CD4-positive, alpha-beta T cell treated with Interleukin-6 at 100 ng/mL for 8 hours (primary cell): ENCODE results near the gene NSUN7.
"Not testable (repeated sequence)": the region's sequence is repeated elsewhere in the genome, so short reads cannot be mapped to it uniquely, and the experiment has no call there.

Source experiments
- DNase-seq: peaks from one replicate; pipeline ENCODE4 v3.0.0-alpha.2; 2020; ENCODE audit warnings: mixed read lengths, low spot score

Gene NSUN7

DNA sequence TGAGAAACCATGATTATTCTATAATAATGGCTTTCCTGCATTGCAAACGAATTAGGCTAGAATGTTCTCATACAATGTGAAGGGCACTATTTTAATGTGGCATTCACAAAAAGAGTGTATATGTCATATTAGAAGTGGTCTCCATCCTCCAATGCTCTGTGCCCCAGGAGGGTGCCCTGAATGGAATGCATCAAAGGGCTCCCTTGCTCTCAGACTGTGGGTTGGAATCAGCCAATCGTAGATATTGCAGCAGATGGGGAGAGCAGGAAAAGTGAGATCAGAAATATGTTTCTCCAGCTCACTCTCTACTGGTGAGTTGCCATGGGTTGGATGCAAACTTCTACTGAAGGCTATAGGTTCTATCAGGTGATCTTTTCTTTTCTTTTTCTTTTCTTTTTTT, 11.9 kb upstream of the NSUN7 start:
- DNase-seq = no peak

DNA sequence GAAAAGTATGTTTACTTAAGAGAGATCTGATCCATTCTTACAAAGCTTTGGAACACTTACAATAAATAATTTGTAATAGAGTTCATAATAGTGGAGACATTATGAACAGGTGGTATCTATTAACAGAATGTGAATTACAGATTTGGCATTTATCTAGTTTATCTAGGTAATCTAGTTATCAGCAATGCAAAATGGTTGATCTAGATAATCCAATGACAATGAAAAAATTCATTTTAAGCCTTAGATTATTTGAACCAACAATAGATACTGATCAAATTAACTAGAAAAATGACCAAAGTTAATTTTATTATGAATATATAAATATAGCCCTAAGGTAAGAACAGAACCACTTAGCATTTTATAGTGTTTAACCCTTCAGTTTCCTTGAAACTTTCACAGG, 10.4 kb upstream of the NSUN7 start:
- no peak for DNase-seq

DNA sequence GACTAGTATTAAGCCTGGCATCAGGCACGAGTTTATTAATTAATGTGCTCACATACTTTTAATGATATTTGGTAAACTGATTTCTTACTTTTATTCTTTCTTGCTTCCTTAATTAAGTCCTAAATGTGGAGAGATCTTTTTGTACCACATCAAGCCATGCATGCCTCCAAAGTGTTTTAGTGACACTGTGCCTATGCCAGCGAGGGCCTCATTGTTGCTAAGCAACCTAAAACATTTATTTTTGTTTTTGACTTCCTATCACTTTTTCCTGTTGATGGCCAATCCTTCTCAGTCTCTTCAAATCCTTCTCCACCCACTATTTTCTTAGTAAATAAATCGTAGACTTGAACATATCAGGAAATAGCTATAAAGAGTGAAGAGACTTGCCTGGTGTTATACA, 5.5 kb upstream of the NSUN7 start:
- DNase-seq = no peak

DNA sequence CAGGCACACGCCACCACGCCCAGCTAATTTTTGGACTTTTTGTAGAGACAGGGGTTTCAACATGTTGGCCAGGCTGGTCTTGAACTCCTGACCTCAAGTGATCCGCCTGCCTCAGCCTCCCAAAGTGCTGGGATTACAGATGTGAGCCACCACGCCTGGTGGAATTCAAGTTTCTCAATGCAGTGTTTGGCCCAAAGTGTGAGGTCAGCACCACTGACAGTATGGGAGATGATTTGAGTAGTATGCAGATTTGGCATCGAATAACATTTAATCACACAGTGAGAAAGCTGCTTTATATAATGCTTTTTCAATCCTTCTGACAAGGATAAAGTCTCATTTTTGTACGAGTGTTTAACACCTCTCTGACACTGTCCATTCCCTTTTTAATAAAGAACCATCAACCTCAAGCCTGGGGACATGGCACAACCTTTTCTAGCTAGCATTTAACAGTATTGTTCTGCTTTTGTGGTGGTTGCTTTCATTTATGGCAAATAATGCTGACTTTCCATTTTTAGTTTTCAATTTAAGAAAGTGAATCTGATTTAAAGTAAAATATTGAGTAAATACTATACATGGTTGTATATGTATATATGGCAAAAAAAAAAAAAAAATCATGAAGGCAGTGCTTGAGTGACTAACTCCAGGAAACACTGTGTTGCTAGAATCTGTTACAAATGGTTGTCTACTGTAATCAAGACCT, 4.3 kb upstream of the NSUN7 start:
- DNase-seq = no peak

DNA sequence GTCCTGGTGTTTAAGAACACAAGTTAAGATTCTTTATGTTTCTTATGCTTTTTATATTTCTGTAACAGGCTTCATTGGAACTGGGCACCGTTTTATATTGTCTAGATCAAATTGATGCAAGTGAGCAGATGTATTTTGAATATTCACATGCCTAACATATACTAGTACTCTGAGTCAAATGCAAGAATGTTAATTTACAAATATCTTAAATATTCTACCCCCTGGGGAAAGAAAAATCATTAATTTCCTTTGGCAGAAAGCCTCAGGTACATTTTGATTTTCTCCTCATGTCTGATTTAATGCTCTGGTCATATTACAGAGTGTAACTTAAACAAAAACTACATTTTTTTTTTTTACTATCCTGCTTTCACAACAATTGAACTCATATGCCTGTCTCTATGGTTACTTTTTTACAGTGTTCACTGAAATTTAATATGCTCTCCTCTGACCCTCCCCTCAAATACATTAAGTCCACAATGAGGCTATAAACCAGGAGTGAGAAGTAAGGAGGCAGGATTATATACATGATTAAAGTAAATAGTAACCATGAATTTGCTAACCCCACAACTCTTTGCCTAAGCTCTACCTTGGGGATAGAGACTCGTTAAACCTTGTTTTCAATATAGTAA, 2.4 kb upstream of the NSUN7 start:
- DNase-seq = no peak

DNA sequence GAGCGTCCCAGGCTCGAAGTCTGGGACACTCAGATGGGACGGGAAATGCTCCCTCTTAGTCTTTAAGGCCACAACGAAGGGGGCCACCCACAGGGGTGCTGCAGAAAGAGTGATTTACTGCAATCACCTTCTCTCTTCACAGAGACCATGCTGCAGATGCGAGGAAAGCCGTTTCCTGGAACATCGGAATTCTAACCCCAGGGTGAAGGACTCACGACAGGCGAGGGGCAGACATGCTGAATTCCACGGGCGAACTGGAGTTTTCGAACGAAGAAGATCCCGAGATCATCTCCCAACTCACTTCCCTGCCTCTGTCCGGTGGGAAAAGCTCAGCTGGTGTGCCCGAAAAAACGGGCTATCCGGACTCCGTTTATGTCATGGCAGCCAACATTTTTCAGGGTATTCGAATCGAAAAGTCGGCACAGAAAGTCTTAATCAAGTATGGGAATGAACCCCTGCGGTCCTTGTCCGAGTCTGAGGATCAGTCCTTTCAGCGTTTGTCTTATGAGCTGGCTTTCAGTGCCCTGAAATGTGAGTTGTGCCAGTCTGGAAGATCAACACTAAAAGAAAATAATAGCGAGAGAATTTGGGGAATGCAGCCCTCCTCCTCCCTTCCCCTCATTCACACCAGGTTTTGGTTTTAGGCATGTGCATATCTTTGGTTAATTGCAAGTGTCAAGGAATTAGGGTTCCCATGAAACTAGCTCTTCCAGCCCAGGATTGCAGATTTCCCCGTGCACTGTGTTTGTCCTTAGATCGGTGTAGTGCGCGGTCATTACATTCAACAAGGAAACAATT, 905 bp downstream of the NSUN7 start:
- DNase-seq = no peak

DNA sequence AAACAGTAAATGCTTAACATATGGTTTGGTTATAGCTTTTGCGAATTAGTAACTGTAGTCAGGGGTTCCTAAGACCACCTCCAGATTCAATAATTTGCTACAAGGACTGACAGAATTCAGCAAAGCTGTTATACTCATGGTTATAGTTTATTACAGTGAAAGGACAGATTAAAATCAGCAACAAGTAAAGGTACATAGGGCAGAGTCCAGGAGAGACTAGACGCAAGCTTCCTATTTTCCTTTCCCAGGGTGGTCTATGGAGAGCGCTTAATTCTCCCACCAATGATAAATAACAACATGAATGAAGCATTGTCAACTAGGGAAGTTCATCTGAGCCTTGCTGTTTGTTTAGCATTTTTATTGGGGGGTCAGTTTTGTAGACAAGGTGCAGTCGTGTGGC, 5.9 kb downstream of the NSUN7 start:
- DNase-seq = no peak

DNA sequence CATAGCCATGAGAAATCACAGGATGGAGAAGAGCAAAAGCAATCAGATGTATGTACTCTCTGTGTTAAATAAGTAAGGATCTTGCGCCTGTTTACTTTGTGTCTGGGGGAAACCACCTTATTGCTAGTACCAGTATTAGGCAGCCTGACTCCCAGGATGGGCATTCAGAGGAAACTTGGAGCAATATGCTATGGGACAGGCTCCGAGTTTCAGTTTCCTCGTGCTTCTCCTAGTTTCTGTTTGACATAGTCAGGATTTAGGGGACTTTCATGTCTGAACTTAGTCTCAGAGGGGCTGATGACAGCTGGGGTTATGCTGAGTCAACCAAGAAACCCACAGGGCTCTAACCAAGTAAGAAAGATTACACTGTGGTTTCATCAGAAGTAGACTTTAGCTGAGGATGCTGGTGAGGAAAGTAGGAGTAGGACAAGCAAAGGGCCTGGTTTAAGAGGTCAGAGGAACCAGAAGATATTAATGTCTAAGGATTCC, 13.5 kb downstream of the NSUN7 start:
- no peak for DNase-seq

DNA sequence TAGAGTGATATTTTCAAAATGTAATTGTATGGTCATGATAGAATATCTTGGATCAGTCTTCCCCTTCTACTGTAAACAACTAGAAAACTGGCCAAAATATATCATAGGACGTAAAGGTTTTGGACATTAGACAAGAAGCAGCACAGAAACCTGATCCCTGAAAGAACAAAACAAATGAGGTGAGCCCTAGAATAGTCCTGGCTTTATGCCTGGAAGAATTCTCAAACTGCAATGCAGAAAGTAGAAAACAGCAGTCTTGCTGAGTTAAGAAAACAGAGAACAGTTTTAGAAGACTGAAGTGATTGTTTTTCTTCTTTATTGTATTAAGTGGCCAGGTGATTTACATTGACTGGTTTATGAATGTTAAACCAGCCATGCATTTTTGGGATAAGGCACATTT, 19.5 kb downstream of the NSUN7 start:
- DNase-seq = no peak

DNA sequence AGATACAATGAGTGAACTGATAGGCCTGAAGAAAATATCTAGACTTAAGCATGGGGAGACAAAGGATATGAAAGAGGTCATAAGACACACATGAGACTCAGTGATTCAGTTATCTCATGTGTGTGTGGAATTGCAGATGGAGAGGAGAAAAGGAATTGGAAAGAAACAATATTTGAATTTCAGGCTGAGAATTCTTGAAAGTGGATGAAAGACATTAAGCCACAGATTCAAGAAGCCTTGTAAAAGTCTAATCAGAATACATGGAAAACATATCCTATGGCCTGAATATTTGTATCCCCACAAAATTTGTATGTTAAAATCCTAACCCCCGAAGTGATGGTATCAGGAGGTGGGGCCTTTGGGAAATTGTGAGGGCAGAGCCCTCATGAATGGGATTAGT, 28.3 kb downstream of the NSUN7 start:
- no peak for DNase-seq

DNA sequence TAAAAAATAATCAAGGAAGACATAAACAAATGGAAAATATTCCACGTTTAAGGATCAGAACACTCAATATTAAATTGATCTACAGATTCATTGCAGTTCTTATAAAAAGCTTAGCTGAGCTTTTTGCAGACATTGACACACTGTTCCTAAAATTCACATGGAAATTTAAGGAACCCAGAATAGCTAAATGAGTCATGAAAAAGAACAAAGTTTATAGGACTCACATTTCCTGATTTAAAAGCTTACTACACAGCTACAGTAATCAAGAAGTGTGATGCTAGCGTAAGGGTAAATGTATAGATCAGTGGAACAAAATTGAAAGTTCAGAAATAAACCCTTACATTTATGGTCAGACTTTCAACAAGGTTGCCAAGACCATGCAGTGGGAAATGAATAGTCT, 33.1 kb downstream of the NSUN7 start:
- no peak for DNase-seq

DNA sequence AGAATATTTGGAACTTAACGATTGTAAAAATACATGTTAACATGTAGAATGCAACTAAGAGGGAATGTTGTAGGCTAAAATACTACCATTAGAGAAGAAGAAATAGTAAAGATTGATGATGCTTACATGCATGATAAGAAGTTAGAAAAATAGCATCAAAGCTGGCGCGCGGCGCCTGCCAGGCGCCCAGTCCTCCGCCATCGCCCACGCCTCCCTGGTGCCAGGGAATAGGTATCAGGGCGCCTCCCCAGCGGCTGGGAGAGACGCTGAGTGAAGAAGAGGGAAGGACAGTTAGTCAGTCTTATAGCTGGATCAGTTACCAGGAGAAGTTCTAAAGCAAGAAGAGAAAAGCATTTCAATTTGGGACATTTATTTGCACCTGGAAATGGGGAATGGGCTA, 36.0 kb downstream of the NSUN7 start:
- no peak for DNase-seq

DNA sequence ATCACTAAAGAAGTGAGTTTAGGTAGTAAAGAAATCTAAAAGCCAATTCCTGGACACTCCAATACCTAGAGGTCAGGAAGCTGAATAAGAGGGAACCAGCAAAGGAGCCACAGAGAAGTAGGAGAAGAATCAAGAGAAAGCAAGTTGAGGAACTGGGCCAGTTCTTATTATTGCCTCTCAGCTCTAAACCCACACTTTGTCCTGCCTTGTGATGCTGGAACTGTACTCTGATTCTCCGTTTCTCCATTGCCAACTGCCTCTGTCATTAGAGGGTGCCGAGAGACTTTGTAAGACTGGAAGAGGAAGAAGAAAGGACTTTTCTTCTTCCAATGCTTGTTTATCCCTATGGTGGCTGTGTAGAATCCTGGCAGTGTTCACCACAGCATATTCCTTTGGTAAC, 38.6 kb downstream of the NSUN7 start:
- no peak for DNase-seq

DNA sequence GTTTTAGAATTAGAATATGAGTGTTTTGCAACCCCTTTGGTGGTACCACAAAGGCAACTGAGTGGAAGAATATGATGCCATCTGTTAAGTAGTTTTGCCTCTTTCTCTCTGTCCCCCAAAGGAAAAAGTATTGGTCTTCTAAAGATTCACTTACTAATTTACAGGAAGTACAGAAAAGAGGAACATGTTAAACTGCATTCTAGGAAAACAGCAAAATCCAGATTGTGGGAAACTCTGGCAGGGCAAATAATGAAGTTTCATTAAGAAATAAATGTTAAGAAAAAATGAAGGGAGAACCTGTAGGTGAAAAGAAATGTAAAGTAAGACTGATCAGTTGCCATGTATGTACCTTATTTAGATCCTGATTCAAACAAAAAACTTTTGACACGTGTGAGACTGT, 39.3 kb downstream of the NSUN7 start:
- no peak for DNase-seq

DNA sequence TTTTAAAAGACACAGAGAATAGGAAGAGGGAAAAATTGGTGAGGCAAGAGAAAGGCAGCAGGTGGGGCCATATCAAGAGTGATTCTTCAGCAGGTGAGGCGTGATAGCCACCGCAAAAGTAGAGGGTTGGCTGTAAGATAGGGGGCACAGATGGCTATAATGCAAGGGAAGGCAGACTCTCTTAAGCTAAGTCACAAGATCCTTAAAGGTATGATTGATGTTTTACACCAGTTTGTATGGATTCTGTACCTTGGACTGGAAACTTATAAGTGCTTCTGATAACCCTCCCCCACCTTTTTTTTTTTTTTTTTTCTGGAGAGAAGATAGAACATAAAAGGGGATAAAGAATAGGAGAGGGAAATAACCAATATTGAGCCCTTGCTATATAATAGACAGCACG, 40.0 kb downstream of the NSUN7 start:
- DNase-seq = no peak

DNA sequence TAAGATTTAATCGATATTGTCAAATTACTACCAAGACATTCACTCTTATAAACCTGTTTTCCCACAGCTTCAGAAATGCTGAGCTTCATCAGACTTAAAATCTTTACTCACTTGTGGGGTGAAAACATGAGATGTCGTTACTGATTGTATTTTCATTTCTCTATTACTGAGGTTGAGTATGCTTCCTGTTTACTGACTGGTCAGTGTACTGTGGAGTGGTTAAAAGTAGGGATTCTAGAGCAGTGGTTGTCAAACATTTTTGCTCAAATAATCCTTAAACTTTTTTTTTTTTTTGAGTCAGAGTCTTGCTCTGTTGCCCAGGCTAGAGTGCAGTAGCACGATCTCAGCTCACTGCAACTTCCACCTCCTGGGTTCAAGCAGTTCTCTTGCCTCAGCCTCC, 50.3 kb downstream of the NSUN7 start:
- no peak for DNase-seq

DNA sequence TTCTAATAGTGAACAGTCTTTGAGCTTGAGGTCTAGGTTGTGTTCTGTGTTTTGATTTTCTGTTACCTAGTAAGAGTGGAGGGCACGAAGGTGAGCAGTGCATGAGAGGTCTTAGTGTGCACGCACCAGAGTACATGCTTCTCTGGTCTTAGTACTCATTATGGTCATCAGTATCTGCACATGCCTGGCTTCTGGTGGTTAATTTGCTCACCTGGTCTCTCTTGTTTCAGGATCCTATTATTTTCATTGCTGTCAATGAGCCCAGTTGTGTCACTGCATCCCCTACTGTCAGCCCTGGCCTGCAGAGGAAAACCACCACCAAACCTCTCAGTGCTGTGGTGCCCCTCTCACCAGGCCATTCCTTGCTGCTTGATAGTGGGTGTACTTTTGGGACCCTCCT, 54.8 kb downstream of the NSUN7 start:
- no peak for DNase-seq

DNA sequence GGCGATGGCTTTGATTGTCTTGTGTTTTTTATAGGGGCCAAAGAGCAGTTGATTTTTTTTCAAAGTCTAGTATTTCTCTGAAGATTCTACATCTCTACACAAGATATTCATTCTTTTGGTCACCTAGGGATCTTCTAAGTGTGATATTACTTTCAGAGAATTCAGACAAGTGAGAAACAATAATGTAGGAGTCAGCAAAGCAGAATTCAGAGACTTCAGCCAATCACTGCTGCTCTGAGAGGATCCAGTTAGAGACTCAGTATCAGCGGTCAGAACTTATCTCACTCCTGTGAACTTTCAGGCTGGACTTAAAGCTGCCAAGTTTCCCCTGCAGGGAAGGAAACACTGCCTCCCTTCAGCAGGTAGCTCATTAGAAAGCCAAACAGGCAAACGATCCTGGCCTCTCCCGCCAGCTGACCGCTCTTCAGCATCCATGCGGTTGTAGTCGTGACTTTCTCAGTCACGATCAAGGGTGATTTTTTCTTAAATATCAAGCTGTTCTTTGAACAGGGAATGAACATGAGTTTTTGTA, 59.2 kb downstream of the NSUN7 start:
- no peak for DNase-seq

DNA sequence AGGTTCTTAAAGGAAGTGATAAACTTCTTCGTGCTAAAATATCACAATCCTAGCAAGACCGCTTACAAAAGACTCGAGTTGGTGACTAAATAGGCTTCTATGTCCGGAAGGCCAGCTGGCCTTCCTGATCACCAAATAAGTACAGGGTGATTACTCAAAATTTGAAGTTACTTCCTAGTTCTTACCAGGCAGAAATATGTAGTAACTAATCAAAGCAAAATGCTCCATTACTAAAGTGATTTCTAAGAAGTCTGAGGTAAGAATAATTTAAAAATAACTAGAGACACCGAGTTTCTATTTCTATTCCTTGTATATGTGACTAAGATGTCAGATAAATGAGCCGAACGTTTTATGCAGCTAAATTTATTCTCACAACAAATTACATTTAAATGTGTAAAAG, 62.2 kb downstream of the NSUN7 start:
- DNase-seq = no peak

DNA sequence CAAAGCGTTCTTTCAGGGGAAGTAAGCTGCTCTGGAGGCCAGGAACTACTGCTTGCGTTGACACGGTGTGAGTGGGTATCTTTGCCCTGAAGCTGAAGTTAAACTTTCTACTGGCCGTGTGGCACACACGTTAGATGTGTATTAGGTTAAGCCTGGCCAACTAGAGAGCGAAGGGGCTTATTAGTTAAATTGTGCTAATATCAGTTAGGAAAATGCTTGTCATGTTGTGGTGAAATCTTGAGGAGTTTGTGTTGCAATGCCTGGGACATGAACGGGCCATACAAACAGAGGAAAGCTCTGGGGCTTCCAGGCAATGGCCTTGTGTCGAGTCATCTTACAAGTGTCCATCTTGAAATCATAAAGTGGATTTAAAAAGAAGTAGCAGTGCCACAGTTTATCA, 62.6 kb downstream of the NSUN7 start:
- DNase-seq = no peak

DNA sequence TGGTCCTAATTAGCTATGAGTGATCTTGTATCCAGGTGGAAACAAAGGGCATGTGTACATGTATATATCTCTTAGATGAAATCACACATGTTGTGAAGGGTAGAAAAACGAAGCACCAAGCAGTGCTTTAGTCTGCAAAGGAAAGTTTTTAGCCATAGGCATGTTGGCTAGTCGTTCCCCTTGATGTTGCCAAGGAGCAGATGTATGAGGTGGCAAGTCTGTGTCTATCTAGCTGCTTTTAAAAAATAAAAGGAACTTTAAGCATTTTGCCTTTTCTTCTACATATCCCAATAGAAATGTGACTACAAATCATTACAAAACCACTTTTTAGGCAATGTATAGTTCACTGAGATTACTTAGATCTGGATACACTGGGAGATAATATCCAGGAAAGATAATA, 63.1 kb downstream of the NSUN7 start:
- no peak for DNase-seq

DNA sequence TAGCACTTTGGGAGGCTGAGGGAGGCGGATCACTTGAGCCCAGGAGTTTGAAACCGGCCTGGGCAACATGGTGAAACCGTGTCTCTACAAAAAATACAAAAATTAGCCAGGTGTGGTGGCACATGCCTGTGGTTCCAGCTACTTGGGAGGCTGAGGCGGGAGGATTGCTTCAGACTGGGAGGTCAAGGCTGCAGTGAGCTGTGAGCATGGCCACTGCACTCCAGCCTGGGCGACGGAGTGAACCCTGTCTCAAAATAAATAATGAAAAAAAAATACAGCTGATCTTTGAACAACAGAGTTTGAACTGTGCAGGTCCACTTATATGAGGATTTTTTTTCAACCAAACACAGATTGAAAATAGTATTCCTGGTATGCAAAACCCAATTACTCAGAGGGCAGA, 67.4 kb downstream of the NSUN7 start:
- not testable (repeated sequence) for DNase-seq

DNA sequence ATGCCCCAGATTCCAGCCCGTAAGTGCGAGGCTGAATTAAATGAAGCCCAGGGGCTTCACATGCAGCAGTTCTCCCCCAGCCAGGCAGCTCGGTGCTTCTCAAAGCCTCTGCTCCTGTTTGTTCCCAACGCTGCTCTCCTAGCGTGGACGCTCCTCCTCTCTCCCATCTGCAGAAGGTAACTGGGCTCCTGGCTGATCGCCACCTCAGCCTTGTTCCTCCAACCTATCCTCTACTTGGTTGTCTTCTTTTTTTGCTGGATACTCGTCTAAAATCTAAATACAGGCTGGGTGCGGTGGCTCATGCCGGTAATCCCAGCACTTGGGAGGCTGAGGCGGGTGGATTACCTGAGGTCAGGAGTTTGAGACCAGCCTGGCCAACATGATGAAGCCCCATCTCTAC, 70.3 kb downstream of the NSUN7 start:
- no peak for DNase-seq
